GM23338 (cell line): ENCODE measurements around the gene EIF1AY. TPM values are rescaled to one million over a fixed set of nuclear protein-coding genes. Genes with fewer than 3 reads are reported as not detected.

Experiments used
- polyA plus RNA-seq: library from polyadenylated mRNA; unstranded; fragments of >200 nt; fragmentation: Nextera tagmentation; extraction: Ambion mirVana; gene quantifications from 2 replicates; pipeline ENCODE4 v1.2.1, GENCODE V29; 2016
- small RNA-seq: library from RNA; depleted of rRNA; stranded (forward); fragments of <200 nt; gene quantifications from one replicate; pipeline ENCODE3, GENCODE V24; 2014; ENCODE audit warnings: low replicate concordance
- total RNA-seq: library from RNA; depleted of rRNA; stranded (reverse); fragments of >200 nt; shearing (Covaris generic); gene quantifications from 2 replicates; pipeline ENCODE4 v1.2.3, GENCODE V29; 2014; rRNA removed

EIF1AY gene
- total and polyA plus RNA-seq, 2 experiments from 2014 or later = 31.3 to 93.0 TPM

Small RNAs within 50 kb of the gene (small RNA-seq; reads per million reads assigned to genes)
- not detected for gene KDM5DP1

Other genes starting within 250 kb of the EIF1AY start
- not detected in 2 replicates for gene RPS4Y2, start 180.3 kb downstream of the EIF1AY start, total RNA-seq
- gene RPS4Y2, start 180.3 kb downstream of the EIF1AY start, polyA plus RNA-seq = not detected in 2 replicates